HepG2 (cell line): Measurements from ENCODE around the gene ZKSCAN1. TPM values are rescaled to one million over a fixed set of nuclear protein-coding genes. Genes with fewer than 3 reads are reported as not detected.

ENCODE experiments used
- ATAC-seq: fragments of 200-7000 bp; cut with Tn5 transposase; 3 replicates; pipeline ENCODE4 v1.9.1; 2020; ENCODE audit warnings: mild to moderate bottlenecking, moderate library complexity
- BruUV-seq: library from RNA; stranded (reverse); fragments of 400-500 nt; replicated peaks from 2 replicates; lab custom pipeline; 2021; lab: Mats Ljungman, UMichigan
- CTCF ChIA-PET: fragments of 300-600 bp; formaldehyde crosslinking; extraction: SDS; loops from one replicate; lab custom pipeline; 2021; ENCODE audit warnings: low total read pairs, inconsistent platforms, low intra/inter-chr PET ratio; lab: Yijun Ruan, JAX
- POLR2A ChIA-PET: fragments of 350-600 bp; sonication (Branson Sonifier 250); formaldehyde crosslinking; loops from one replicate; lab custom pipeline; 2020; ENCODE audit warnings: antibody characterized with exemption, inconsistent platforms; lab: Yijun Ruan, JAX
- DNase-seq: peaks from one replicate; pipeline ENCODE4 v3.0.0-alpha.2; 2015; ENCODE audit warnings: low spot score
- FAIRE-seq: peaks from 3 replicates; lab custom pipeline; 2011; peaks lifted over from hg19 to GRCh38; lab: Jason Lieb, UNC
- H2AFZ ChIP-seq: one replicate; pipeline ENCODE4 v1.6.1; 2011; ENCODE audit warnings: low read length, inconsistent platforms
- H3K27ac ChIP-seq: fragments of 300-600 bp; 3 replicates; pipeline ENCODE4 v1.8.0; 2011; ENCODE audit warnings: mixed run types, mild to moderate bottlenecking, mixed read lengths, low read length, inconsistent platforms; ENCODE audit not compliant: insufficient read depth; ENCODE audit errors: extremely low read length
- H3K27me3 ChIP-seq, 2 experiments: fragments of 200-600 bp in 1 of 2; 2 replicates in 1 of 2; 3 replicates in 1 of 2; pipeline versions ENCODE4 v1.6.0 to v1.8.0; 2011; ENCODE audit warnings: low read length in 2 of 2, mild to moderate bottlenecking in 2 of 2, moderate library complexity in 2 of 2, inconsistent platforms in 1 of 2; ENCODE audit not compliant: insufficient read depth in 2 of 2, control insufficient read depth in 1 of 2
- H3K36me3 ChIP-seq, 2 experiments: fragments of 200-600 bp in 1 of 2; replicated peaks in 1 of 2; 2 replicates in 1 of 2; 3 replicates in 1 of 2; pipeline versions ENCODE4 v1.5.1 to v1.8.0; 2011; ENCODE audit warnings: low read length in 2 of 2, inconsistent platforms in 1 of 2; ENCODE audit not compliant: insufficient read depth in 2 of 2, control insufficient read depth in 1 of 2
- H3K4me1 ChIP-seq: 2 replicates; pipeline ENCODE4 v1.5.1; 2012; ENCODE audit warnings: low read length, inconsistent platforms; ENCODE audit not compliant: insufficient read depth
- H3K4me2 ChIP-seq: 2 replicates; pipeline ENCODE4 v1.6.0; 2011; ENCODE audit warnings: low read depth, low read length, inconsistent platforms
- H3K4me3 ChIP-seq, 3 experiments: fragments of 200-600 bp in 1 of 3; sonication (generic), shearing (Covaris generic) in 1 of 3; replicated peaks in 1 of 3; 2 replicates each; pipeline ENCODE4 v1.5.1; 2011 to 2016; ENCODE audit warnings: low read length in 3 of 3, inconsistent platforms in 2 of 3, low read depth in 2 of 3, mild to moderate bottlenecking in 2 of 3, control low read depth in 1 of 3, mixed read lengths in 1 of 3; ENCODE audit not compliant: insufficient read depth in 1 of 3
- H3K79me2 ChIP-seq: one replicate; pipeline ENCODE4 v1.6.1; 2011; ENCODE audit warnings: low read length, inconsistent platforms; ENCODE audit not compliant: insufficient read depth
- H3K9ac ChIP-seq: 2 replicates; pipeline ENCODE4 v1.6.0; 2011; ENCODE audit warnings: mild to moderate bottlenecking, low read depth, low read length, inconsistent platforms; ENCODE audit not compliant: insufficient read depth
- H3K9me3 ChIP-seq: 2 replicates; pipeline ENCODE4 v1.5.1; 2012; ENCODE audit warnings: mild to moderate bottlenecking, low read length
- H4K20me1 ChIP-seq: 2 replicates; pipeline ENCODE4 v1.6.0; 2011; ENCODE audit warnings: inconsistent platforms, mild to moderate bottlenecking, low read length, moderate library complexity; ENCODE audit not compliant: insufficient read depth
- BCL6 ChIP-seq: IDR thresholded peaks from 2 replicates; pipeline ENCODE4 v1.6.1; 2016; ENCODE audit warnings: missing genetic modification reagents, missing compliant biosample characterization
- CEBPB ChIP-seq: IDR thresholded peaks from 2 replicates; pipeline ENCODE4 v1.6.1; 2011; ENCODE audit warnings: low read depth, low read length, improper control_type of control experiment, borderline replicate concordance
- CEBPG ChIP-seq: IDR thresholded peaks from 2 replicates; pipeline ENCODE4 v1.6.1; 2016
- MEF2D ChIP-seq: sonication (generic); formaldehyde crosslinking; IDR thresholded peaks from 2 replicates; pipeline ENCODE4 v1.5.1; 2020; ENCODE audit warnings: mild to moderate bottlenecking, missing genetic modification reagents
- NFE2 ChIP-seq: sonication (generic); formaldehyde crosslinking; IDR thresholded peaks from 2 replicates; pipeline ENCODE4 v1.4.0; 2020; ENCODE audit warnings: missing genetic modification reagents
- PHF21A ChIP-seq: sonication (generic); formaldehyde crosslinking; IDR thresholded peaks from 2 replicates; pipeline ENCODE4 v1.5.0; 2020; ENCODE audit warnings: mild to moderate bottlenecking, missing genetic modification reagents
- PPARG ChIP-seq: conservative IDR thresholded peaks from 2 replicates; pipeline ENCODE4 v1.6.1; 2016; ENCODE audit warnings: missing biosample characterization, missing genetic modification reagents
- TAF1 ChIP-seq: sonication (generic); formaldehyde crosslinking; IDR thresholded peaks from 2 replicates; pipeline ENCODE4 v1.4.0; 2020; ENCODE audit warnings: missing genetic modification reagents
- ZNF550 ChIP-seq: sonication (generic); formaldehyde crosslinking; IDR thresholded peaks from 2 replicates; pipeline ENCODE4 v1.4.0; 2020; ENCODE audit warnings: mild to moderate bottlenecking, missing genetic modification reagents, borderline replicate concordance
- ZNF678 ChIP-seq: sonication (generic); formaldehyde crosslinking; IDR thresholded peaks from 2 replicates; pipeline ENCODE4 v1.4.0; 2020; ENCODE audit warnings: mild to moderate bottlenecking, missing genetic modification reagents
- ZNF766 ChIP-seq: sonication (generic); formaldehyde crosslinking; IDR thresholded peaks from 2 replicates; pipeline ENCODE4 v1.5.0; 2020; ENCODE audit warnings: missing genetic modification reagents, borderline replicate concordance
- WGBS: methylation state at CpG from one replicate; pipeline ENCODE4 v1.1.6; 2017; ENCODE audit warnings: low lambda C conversion rate; 5-methylcytosine and 5-hydroxymethylcytosine counted together
- in situ Hi-C: cut with HindIII; loops from 2 replicates; pipeline ENCODE4 v1.10.0; 2017; ENCODE audit warnings: low pct_unique_long_range_greater_than_20kb; ENCODE audit not compliant: extremely low pct_ligation_motif_present
- intact Hi-C: fragments of 100-400 bp; cut with micrococcal nuclease; formaldehyde crosslinking; loops from one replicate; pipeline ENCODE4 v1.10.0; 2022; ENCODE audit not compliant: unreplicated experiment
- polyA plus RNA-seq, 8 experiments: library from polyadenylated mRNA; depleted of rRNA in 3 of 8; stranded (reverse) in 7 of 8; unstranded in 1 of 8; fragments of >200 nt; fragmentation: Illumina TruSeq in 4 of 8; extraction: Trizol in 4 of 8; gene quantifications; 2 replicates each; pipeline versions ENCODE4 v1.2.1 to v1.2.3, GENCODE V29; 2011 to 2016; ENCODE audit warnings: low read depth in 4 of 8, missing spikeins in 1 of 8, mixed read lengths in 1 of 8; ENCODE audit not compliant: insufficient read depth in 1 of 8
- total RNA-seq, 5 experiments: library from RNA; depleted of rRNA; stranded (reverse); fragments of >200 nt; fragmentation: Illumina TruSeq; extraction: Trizol; gene quantifications; 2 replicates each; pipeline ENCODE4 v1.2.3, GENCODE V29; 2016; ENCODE audit warnings: low read depth in 1 of 5
- TF ChIP-seq, protein P1 (sequence below): sonication (generic); formaldehyde crosslinking; conservative IDR thresholded peaks from 2 replicates; pipeline ENCODE4 v1.4.0; 2020; ENCODE audit warnings: missing genetic modification reagents
- TF ChIP-seq, protein P2 (sequence below): sonication (generic); formaldehyde crosslinking; conservative IDR thresholded peaks from 2 replicates; pipeline ENCODE4 v1.4.0; 2020; ENCODE audit warnings: missing genetic modification reagents

ZKSCAN1 gene
- total and polyA plus RNA-seq, 2 of the 13 experiments (the other 11 are each of a cell fraction or from before 2014, with no cell fraction given), result 46.4 to 60.6 TPM

DNA sequence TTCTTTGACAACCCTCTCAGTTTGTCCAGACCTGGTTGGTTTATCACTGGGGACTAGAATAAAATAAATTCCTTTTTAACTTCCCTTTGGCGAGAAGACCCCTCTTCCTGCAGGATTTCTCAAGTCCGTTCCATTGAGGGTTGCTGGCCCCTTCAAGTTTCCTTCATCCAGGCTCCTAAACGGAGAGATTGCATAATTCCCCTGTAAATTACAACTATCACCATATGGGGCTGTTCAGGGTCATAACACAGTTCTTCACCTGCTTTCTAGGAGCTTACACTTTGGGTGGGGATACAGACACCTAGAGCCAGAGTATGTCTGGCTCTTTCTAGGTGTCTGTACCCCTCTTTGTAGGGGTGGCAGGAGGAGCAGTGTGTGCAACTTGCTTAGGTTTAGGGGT lies 70.1 kb downstream of the ZKSCAN1 start:
- no peak overlapping the region for H2AFZ ChIP-seq
- no peak overlapping the region for H3K4me2 ChIP-seq
- TF ChIP-seq ZNF678 (CRISPR knock-in tag) (no peak), BCL6 (CRISPR knock-in tag) (peak; percentile 73), ZNF550 (CRISPR knock-in tag) (no peak), CEBPB (0 out of 2 replicates have a peak, but pooled peaks have one; percentile 41), MEF2D (no peak), CEBPG (CRISPR knock-in tag) (peak; percentile 37)
- H3K36me3 ChIP-seq, result peaks cover 0 to 3% of the 10 kb centered on the region in 2 experiments; a peak in 3 of 5 replicates
- in situ Hi-C loops, result no loop called here
- FAIRE-seq, result no peak
- peaks cover 31% of the 10 kb centered on the region for H3K4me1 ChIP-seq
- H3K9me3 ChIP-seq, result no peaks in the 10 kb centered on the region
- no peak overlapping the region for H3K9ac ChIP-seq
- CTCF ChIA-PET, result no interaction called here
- no TSS peak for BruUV-seq
- H4K20me1 ChIP-seq, result no peaks in the 10 kb centered on the region
- ATAC-seq, result no peak
- H3K4me3 ChIP-seq, result no peak overlapping the region
- H3K27ac ChIP-seq, result no peak overlapping the region
- no peak for DNase-seq
- peaks cover 20% of the 10 kb centered on the region for H3K79me2 ChIP-seq
- no peaks in the 10 kb centered on the region; a peak in 1 of 5 replicates for H3K27me3 ChIP-seq
- WGBS, result 19% methylated on average over 3 of the region's 3 CpGs
- intact Hi-C loops, result no loop called here
- POLR2A ChIA-PET, result interaction anchor here (2.4 kb wide), 1 partner anchor 16 kb away, joined by 12 read pairs; the partner anchor contains the start of genes AP4M1 and MCM7

- intact Hi-C loops, result no loop called here
- no peak for FAIRE-seq
- no peak for TF ChIP-seq ZNF766
- no peak for TF ChIP-seq PPARG (CRISPR knock-in tag)
- TF ChIP-seq PHF21A, result no peak
- TF ChIP-seq, protein P1, sequence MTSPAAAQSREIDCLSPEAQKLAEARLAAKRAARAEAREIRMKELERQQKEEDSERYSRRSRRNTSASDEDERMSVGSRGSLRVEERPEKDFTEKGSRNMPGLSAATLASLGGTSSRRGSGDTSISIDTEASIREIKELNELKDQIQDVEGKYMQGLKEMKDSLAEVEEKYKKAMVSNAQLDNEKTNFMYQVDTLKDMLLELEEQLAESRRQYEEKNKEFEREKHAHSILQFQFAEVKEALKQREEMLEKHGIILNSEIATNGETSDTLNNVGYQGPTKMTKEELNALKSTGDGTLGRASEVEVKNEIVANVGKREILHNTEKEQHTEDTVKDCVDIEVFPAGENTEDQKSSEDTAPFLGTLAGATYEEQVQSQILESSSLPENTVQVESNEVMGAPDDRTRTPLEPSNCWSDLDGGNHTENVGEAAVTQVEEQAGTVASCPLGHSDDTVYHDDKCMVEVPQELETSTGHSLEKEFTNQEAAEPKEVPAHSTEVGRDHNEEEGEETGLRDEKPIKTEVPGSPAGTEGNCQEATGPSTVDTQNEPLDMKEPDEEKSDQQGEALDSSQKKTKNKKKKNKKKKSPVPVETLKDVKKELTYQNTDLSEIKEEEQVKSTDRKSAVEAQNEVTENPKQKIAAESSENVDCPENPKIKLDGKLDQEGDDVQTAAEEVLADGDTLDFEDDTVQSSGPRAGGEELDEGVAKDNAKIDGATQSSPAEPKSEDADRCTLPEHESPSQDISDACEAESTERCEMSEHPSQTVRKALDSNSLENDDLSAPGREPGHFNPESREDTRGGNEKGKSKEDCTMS, result no peak
- no peak for TF ChIP-seq TAF1
- no peak for TF ChIP-seq NFE2 (CRISPR knock-in tag)
- TF ChIP-seq, protein P2, sequence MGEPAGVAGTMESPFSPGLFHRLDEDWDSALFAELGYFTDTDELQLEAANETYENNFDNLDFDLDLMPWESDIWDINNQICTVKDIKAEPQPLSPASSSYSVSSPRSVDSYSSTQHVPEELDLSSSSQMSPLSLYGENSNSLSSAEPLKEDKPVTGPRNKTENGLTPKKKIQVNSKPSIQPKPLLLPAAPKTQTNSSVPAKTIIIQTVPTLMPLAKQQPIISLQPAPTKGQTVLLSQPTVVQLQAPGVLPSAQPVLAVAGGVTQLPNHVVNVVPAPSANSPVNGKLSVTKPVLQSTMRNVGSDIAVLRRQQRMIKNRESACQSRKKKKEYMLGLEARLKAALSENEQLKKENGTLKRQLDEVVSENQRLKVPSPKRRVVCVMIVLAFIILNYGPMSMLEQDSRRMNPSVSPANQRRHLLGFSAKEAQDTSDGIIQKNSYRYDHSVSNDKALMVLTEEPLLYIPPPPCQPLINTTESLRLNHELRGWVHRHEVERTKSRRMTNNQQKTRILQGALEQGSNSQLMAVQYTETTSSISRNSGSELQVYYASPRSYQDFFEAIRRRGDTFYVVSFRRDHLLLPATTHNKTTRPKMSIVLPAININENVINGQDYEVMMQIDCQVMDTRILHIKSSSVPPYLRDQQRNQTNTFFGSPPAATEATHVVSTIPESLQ, result no peak
Observed at GRCh38 chr7:100087055-100087750, 71.8 kb downstream of the ZKSCAN1 start.

More at GRCh38 chr7:100087055-100087750, 71.8 kb downstream of the ZKSCAN1 start:
- Histone ChIP-seq H3K9me3 (no peaks in the 10 kb centered on the region), H3K27me3 (no peaks in the 10 kb centered on the region; a peak in 1 of 5 replicates), H3K9ac (no peak overlapping the region), H3K4me2 (no peak overlapping the region), H3K36me3 (peaks cover 10 to 20% of the 10 kb centered on the region in 2 experiments), H3K79me2 (peaks cover 10% of the 10 kb centered on the region), H3K27ac (no peak overlapping the region), H3K4me3 (no peak overlapping the region), H4K20me1 (no peaks in the 10 kb centered on the region), H3K4me1 (peaks cover 34% of the 10 kb centered on the region), H2AFZ (no peak overlapping the region)
- ChIA-PET POLR2A (interaction anchor here (2.7 kb wide), 1 partner anchor 14 kb away, joined by 29 read pairs; the partner anchor contains the start of genes AP4M1 and MCM7), CTCF (no interaction called here)
- no peak for ATAC-seq
- no peak for DNase-seq
- no TSS peak for BruUV-seq
- in situ Hi-C loops, result no loop called here
- 76% methylated on average over 10 of the region's 10 CpGs for WGBS
